T-cell (primary cell): Measurements from ENCODE around the gene YWHAH. TPM values are rescaled to one million over a fixed set of nuclear protein-coding genes. Genes with fewer than 3 reads are reported as not detected.
A peak's percentile ranks its signal among the peaks of the same experiment; 100 is the strongest.

ENCODE experiments used
- ATAC-seq, 4 experiments: fragments of 200-7000 bp in 3 of 4; fragments of 150-1000 bp in 1 of 4; cut with Tn5 transposase; replicated peaks in 1 of 4; 1 replicate in 3 of 4; 2 replicates in 1 of 4; pipeline ENCODE4 v1.10.0; 2021; ENCODE audit warnings: moderate library complexity in 3 of 4, mild to moderate bottlenecking in 2 of 4, moderate number of reproducible peaks in 1 of 4
- CTCF ChIA-PET, 2 donors: fragments of 300-600 bp; sonication (Branson Sonifier 250); formaldehyde crosslinking; loops; one replicate each; lab custom pipeline; 2022; ENCODE audit warnings: antibody characterized with exemption in 2 of 2; lab: Charles Lee
- POLR2A ChIA-PET, 2 donors: fragments of 300-600 bp; sonication (Branson Sonifier 250); formaldehyde crosslinking; loops; one replicate each; lab custom pipeline; 2022; ENCODE audit warnings: antibody characterized with exemption in 2 of 2; lab: Charles Lee
- DNase-seq, 35 experiments: peaks; one replicate each; pipeline versions ENCODE4 v3.0.0 to v3.0.0-alpha.2; 2013 to 2023
- H3K27ac ChIP-seq: one replicate; pipeline ENCODE4 v1.5.1; 2013; ENCODE audit warnings: low read length
- H3K27me3 ChIP-seq, 2 experiments: replicated peaks in 1 of 2; 1 replicate in 1 of 2; 2 replicates in 1 of 2; pipeline versions ENCODE4 v1.6.1 to v1.7.0; 2013; ENCODE audit warnings: low read length in 1 of 2, mixed read lengths in 1 of 2; ENCODE audit not compliant: control insufficient read depth in 2 of 2, insufficient read depth in 2 of 2; ENCODE audit errors: extremely low read depth in 1 of 2
- H3K36me3 ChIP-seq, 2 donors: 1 replicate in 1 of 2; 2 replicates in 1 of 2; pipeline versions ENCODE4 v1.6.1 to v1.7.0; 2013; ENCODE audit warnings: low read length in 1 of 2; ENCODE audit not compliant: control insufficient read depth in 2 of 2, insufficient read depth in 1 of 2; ENCODE audit errors: extremely low read depth in 1 of 2
- H3K4me1 ChIP-seq, 2 experiments: 1 replicate in 1 of 2; 2 replicates in 1 of 2; pipeline versions ENCODE4 v1.6.1 to v1.7.0; 2013; ENCODE audit warnings: low read length in 2 of 2, mixed read lengths in 1 of 2; ENCODE audit not compliant: insufficient read depth in 2 of 2, control insufficient read depth in 1 of 2; ENCODE audit errors: extremely low read depth in 1 of 2
- H3K4me3 ChIP-seq, 2 donors: 1 replicate in 1 of 2; 2 replicates in 1 of 2; pipeline versions ENCODE4 v1.5.1 to v1.7.0; 2013; ENCODE audit warnings: mild to moderate bottlenecking in 2 of 2, low read length in 1 of 2, moderate library complexity in 1 of 2; ENCODE audit not compliant: control insufficient read depth in 1 of 2; ENCODE audit errors: extremely low read depth in 1 of 2
- H3K9me3 ChIP-seq: 2 replicates; pipeline ENCODE4 v1.7.0; 2013
- H3K27ac Mint-ChIP-seq, 2 donors: one replicate each; pipeline ENCODE4 v1.8.0; 2020 to 2021; ENCODE audit warnings: mild to moderate bottlenecking in 2 of 2, mixed read lengths in 2 of 2
- H3K27me3 Mint-ChIP-seq, 2 donors: one replicate each; pipeline ENCODE4 v1.8.0; 2021 to 2022; ENCODE audit warnings: mixed read lengths in 2 of 2
- H3K36me3 Mint-ChIP-seq: one replicate; pipeline ENCODE4 v1.8.0; 2021; ENCODE audit warnings: mixed read lengths
- H3K4me1 Mint-ChIP-seq, 3 donors: one replicate each; pipeline ENCODE4 v1.8.0; 2020 to 2022; ENCODE audit warnings: mixed read lengths in 3 of 3, mild to moderate bottlenecking in 1 of 3
- H3K4me3 Mint-ChIP-seq, 3 donors: one replicate each; pipeline ENCODE4 v1.8.0; 2020 to 2022; ENCODE audit warnings: mild to moderate bottlenecking in 3 of 3, mixed read lengths in 3 of 3, moderate library complexity in 3 of 3
- H3K9me3 Mint-ChIP-seq, 3 donors: one replicate each; pipeline ENCODE4 v1.8.0; 2020 to 2022; ENCODE audit warnings: mixed read lengths in 3 of 3
- WGBS: methylation state at CpG from one replicate; pipeline ENCODE4 v1.1.5; 2013; ENCODE audit warnings: missing lambda C conversion rate; ENCODE audit not compliant: insufficient coverage; 5-methylcytosine and 5-hydroxymethylcytosine counted together
- total RNA-seq, 35 experiments: library from RNA in 6 of 35; stranded (reverse) in 6 of 35; fragments of 120-200 nt in 1 of 35; gene quantifications; one replicate each; pipeline versions ENCODE4 v1.2.1 to v1.2.4 and lab custom pipeline; 2013 to 2026

The YWHAH gene
- total RNA-seq, 5 donors from 2014 or later (not counting 1 experiment from before 2014, with no cell fraction given), result 17.7 to 49.5 (median 42.1) TPM

DNA sequence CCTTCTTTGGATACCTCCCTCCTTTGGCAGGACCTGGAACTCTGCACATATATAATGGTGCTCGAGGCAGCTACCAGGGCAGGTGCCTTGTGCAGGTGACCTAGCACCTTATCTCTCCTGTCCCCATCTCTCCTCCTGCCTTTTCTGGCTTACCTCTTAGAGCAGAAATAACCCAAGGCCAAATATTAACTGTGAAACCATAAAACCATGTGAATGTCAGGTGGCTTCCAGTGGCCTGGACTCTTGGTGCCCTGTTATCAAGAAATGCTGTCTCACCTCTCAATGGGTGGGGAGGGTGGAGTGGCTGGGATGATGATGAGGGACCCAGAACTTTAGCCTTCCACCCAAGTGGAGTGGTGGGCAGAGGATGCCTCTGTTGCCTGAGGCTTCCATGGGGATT is 42.9 kb downstream of the YWHAH start:
- Histone ChIP-seq H3K4me1 (no peaks in the 10 kb centered on the region), H3K4me3 (no peak overlapping the region), H3K9me3 (no peaks in the 10 kb centered on the region), H3K27ac (no peak overlapping the region), H3K36me3 (no peaks in the 10 kb centered on the region), H3K27me3 (peaks cover 0 to 24% of the 10 kb centered on the region in 2 experiments)
- Mint-ChIP-seq H3K27me3 (peaks cover 14 to 18% of the 10 kb centered on the region in 2 donors), H3K4me1 (no peaks in the 10 kb centered on the region), H3K36me3 (no peaks in the 10 kb centered on the region), H3K9me3 (no peaks in the 10 kb centered on the region), H3K4me3 (no peak overlapping the region), H3K27ac (no peak overlapping the region)
- ChIA-PET CTCF (interaction anchor here in 1 of 2 donors (0.7 kb wide), 1 partner anchor 279 kb away, joined by 4 read pairs; no protein-coding TSS in a partner anchor), POLR2A (interaction anchor here in 1 of 2 donors (0.7 kb wide), 1 partner anchor 507 kb away, joined by 3 read pairs; no protein-coding TSS in a partner anchor)
- no peak for DNase-seq
- ATAC-seq, result no peak
- 60% methylated on average over 1 of the region's 1 CpG for WGBS

DNA sequence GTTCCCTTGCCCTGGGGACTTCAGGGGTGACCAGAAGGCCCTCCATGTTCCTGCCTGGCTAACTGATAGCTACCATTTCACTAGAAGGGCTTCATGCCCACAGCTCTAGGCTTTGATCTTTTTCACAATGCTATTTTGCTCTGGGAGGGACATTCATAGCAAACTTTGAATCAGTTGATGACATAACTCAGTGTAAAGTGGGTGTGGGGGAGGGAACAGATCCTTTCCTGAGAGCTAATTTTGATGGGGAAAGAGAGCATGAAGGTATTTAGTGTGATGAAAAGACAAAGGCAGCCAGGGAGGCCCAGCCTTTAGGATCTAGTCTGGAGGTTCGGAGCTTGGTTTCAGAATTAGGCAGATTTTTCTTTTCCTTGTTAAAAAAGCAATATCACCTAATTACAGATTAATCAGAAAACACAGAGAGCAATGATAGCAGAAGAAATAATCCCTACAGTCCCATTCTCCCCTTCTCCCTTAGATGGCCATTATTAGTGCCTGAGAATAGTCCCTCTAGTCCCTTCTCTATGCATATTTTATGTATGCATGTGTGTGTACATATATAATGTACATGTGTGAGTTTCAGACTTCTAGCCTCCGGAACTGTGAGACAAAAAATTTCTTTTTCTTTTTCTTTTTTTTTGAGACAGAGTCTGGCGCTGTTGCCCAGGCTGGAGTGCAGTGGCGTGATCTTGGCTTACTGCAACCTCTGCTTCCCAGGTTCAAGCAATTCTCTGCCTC is 46.9 kb downstream of the YWHAH start:
- no peaks in the 10 kb centered on the region for H3K4me1 ChIP-seq
- ChIA-PET POLR2A (no interaction called here), CTCF (no interaction called here)
- peaks cover 0 to 21% of the 10 kb centered on the region in 2 experiments for H3K27me3 ChIP-seq
- Mint-ChIP-seq H3K36me3 (no peaks in the 10 kb centered on the region), H3K4me3 (no peak overlapping the region), H3K4me1 (no peaks in the 10 kb centered on the region), H3K27me3 (peaks cover 16 to 19% of the 10 kb centered on the region in 2 donors), H3K27ac (no peak overlapping the region), H3K9me3 (no peaks in the 10 kb centered on the region)
- no peaks in the 10 kb centered on the region for H3K36me3 ChIP-seq
- no peak overlapping the region for H3K27ac ChIP-seq
- ATAC-seq, result no peak
- H3K4me3 ChIP-seq, result no peak overlapping the region
- H3K9me3 ChIP-seq, result no peaks in the 10 kb centered on the region
- DNase-seq, result no peak
- 100% methylated on average over 1 of the region's 4 CpGs for WGBS

DNA sequence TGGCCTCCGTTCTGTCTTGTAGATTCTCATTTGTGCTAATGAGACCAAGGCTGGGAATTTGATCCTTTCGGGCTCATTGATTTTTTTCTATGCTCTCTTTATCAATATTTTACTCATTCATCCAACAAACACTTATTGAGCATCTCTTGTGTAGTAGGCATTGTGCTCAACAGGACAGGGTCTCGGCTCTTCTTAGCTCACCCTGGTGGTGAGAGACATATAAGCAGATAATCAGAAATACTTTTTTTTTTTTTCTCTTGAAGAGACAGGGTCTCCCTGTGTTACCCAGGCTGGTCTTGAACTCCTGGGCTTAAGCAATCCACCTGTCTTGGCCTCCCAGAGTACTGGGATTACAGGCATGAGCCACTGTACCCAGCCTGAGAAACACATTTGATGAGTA is 50.7 kb downstream of the YWHAH start:
- peaks cover 21 to 26% of the 10 kb centered on the region in 2 donors for H3K27me3 Mint-ChIP-seq
- H3K4me3 Mint-ChIP-seq, result no peak overlapping the region
- peaks cover 0 to 7% of the 10 kb centered on the region in 2 experiments for H3K27me3 ChIP-seq
- H3K4me1 Mint-ChIP-seq, result peaks cover 0 to under 1% (median 0%) of the 10 kb centered on the region in 3 donors
- H3K36me3 ChIP-seq, result no peaks in the 10 kb centered on the region
- H3K4me3 ChIP-seq, result no peak overlapping the region
- H3K9me3 ChIP-seq, result no peaks in the 10 kb centered on the region
- H3K4me1 ChIP-seq, result no peaks in the 10 kb centered on the region
- no peak overlapping the region for H3K27ac Mint-ChIP-seq
- no peak for ATAC-seq
- CTCF ChIA-PET, result interaction anchor here in 1 of 2 donors (0.7 kb wide), 1 partner anchor 239 kb away, joined by 3 read pairs; no protein-coding TSS in a partner anchor
- POLR2A ChIA-PET, result no interaction called here
- no peak overlapping the region for H3K27ac ChIP-seq
- no CpG with 5 or more reads among the region's 3 CpGs for WGBS
- no peaks in the 10 kb centered on the region for H3K36me3 Mint-ChIP-seq
- DNase-seq, result no peak
- H3K9me3 Mint-ChIP-seq, result no peaks in the 10 kb centered on the region

DNA sequence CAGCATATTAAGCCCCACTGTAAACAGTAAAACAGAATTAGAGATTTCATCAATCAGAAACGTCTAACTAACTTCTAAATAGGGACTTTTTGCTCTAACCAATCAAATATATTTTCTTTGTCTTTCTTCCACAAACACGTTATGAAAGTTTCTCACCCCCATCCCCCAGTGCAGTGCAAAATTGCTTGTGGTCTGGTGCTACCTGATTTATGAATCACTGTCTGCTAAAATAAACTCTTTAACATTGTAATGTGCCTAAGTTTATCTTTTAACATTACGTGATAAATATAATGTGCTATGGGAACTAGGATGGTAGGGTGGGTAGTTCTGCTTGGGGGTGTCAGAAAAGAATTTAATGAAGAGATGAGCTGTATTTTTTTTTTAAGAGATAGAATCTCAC is 51.5 kb downstream of the YWHAH start:
- Mint-ChIP-seq H3K4me3 (no peak overlapping the region), H3K27me3 (peaks cover 20 to 22% of the 10 kb centered on the region in 2 donors), H3K36me3 (no peaks in the 10 kb centered on the region), H3K9me3 (no peaks in the 10 kb centered on the region), H3K27ac (no peak overlapping the region), H3K4me1 (peaks cover 5 to 6% (median 5%) of the 10 kb centered on the region in 3 donors)
- H3K4me1 ChIP-seq, result no peaks in the 10 kb centered on the region
- no peak for DNase-seq
- H3K4me3 ChIP-seq, result no peak overlapping the region
- peaks cover 0 to 7% of the 10 kb centered on the region in 2 experiments for H3K27me3 ChIP-seq
- ChIA-PET CTCF (no interaction called here), POLR2A (no interaction called here)
- WGBS, result no CpG with 5 or more reads among the region's 3 CpGs
- no peaks in the 10 kb centered on the region for H3K36me3 ChIP-seq
- H3K9me3 ChIP-seq, result no peaks in the 10 kb centered on the region
- no peak overlapping the region for H3K27ac ChIP-seq
- no peak for ATAC-seq

DNA sequence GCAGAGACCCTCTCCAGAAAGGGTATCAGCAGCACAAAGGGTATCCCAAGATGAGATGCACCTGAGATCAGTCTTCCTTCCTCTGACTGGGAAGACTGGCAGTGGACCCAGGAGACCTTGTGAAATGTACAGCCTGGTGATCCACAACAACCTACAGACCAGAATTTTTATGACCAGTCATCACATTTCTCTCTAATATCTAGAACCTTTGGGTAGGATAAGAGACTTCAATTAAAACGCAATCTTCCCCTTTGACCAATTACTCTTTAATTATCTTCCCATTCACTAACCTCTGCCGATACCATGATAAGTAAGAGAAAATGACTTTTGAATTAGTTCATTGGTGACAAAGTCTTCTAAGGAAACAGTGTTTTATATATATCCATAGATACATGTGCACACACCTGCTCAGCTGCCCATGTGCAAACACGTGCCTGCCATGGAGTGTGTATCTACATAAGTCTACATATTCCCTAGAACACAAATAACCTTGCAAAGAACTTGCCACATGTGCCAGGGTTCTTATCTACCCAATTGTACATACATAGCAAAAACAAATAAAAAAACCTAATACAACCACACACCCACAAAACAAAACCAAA is 54.5 kb downstream of the YWHAH start:
- no peaks in the 10 kb centered on the region for H3K36me3 Mint-ChIP-seq
- ChIA-PET POLR2A (no interaction called here), CTCF (no interaction called here)
- H3K9me3 ChIP-seq, result no peaks in the 10 kb centered on the region
- H3K9me3 Mint-ChIP-seq, result no peaks in the 10 kb centered on the region
- H3K27me3 Mint-ChIP-seq, result peaks cover 17 to 20% of the 10 kb centered on the region in 2 donors
- DNase-seq (no peak), ATAC-seq (no peak)
- no peak overlapping the region for H3K4me3 ChIP-seq
- H3K4me1 ChIP-seq, result no peaks in the 10 kb centered on the region
- peaks cover 5 to 6% (median 5%) of the 10 kb centered on the region in 3 donors for H3K4me1 Mint-ChIP-seq
- no peaks in the 10 kb centered on the region for H3K36me3 ChIP-seq
- H3K27ac ChIP-seq, result no peak overlapping the region
- H3K4me3 Mint-ChIP-seq, result no peak overlapping the region
- no peak overlapping the region for H3K27ac Mint-ChIP-seq
- H3K27me3 ChIP-seq, result peaks cover 0 to 5% of the 10 kb centered on the region in 2 experiments
- no CpG with 5 or more reads among the region's 3 CpGs for WGBS

DNA sequence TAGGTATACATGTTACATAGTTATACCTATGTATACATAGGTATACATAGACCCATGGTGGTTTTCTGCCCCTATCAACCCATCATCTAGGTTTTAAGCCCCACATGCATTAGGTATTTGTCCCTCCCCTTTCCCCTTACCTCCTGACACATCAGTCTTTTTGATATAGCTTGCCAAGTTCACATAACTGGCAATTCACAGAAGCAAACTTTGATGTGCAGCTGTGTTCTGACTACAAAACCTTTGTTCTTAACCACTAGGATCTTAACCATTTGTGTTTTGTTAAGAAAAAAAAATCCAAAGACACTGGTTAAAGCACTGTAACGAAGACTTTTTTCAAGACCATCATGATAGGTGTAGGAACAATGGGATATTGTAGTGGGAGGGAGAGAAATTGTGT is 55.8 kb downstream of the YWHAH start:
- 20% methylated on average over 1 of the region's 1 CpG for WGBS
- no peaks in the 10 kb centered on the region for H3K4me1 ChIP-seq
- POLR2A ChIA-PET, result interaction anchor here in 1 of 2 donors (0.7 kb wide), 1 partner anchor 53 kb away, joined by 5 read pairs; no protein-coding TSS in a partner anchor
- peaks cover 0 to 5% of the 10 kb centered on the region in 2 experiments for H3K27me3 ChIP-seq
- no peak for DNase-seq
- no peaks in the 10 kb centered on the region for H3K9me3 ChIP-seq
- H3K36me3 Mint-ChIP-seq, result no peaks in the 10 kb centered on the region
- no peaks in the 10 kb centered on the region for H3K36me3 ChIP-seq
- CTCF ChIA-PET, result no interaction called here
- H3K4me3 Mint-ChIP-seq, result no peak overlapping the region
- H3K4me3 ChIP-seq, result no peak overlapping the region
- peak in 1 of 4 experiments; percentile 63 for ATAC-seq
- H3K27me3 Mint-ChIP-seq, result peaks cover 17 to 24% of the 10 kb centered on the region in 2 donors
- H3K9me3 Mint-ChIP-seq, result no peaks in the 10 kb centered on the region
- no peak overlapping the region for H3K27ac Mint-ChIP-seq
- no peak overlapping the region for H3K27ac ChIP-seq
- peaks cover 5 to 6% (median 5%) of the 10 kb centered on the region in 3 donors for H3K4me1 Mint-ChIP-seq
